Suprapubic skin (tissue), 4 donors: ENCODE measurements around the gene MCAT.

Source experiments
- POLR2A ChIP-seq, 2 donors: fragments of 450-650 bp; IDR thresholded peaks; one replicate each; pipeline ENCODE4 v1.6.1; 2017; ENCODE audit warnings: antibody characterized with exemption in 2 of 2, mild to moderate bottlenecking in 2 of 2, moderate library complexity in 2 of 2
- POLR2AphosphoS5 ChIP-seq, 3 donors: sonication (generic); formaldehyde crosslinking; IDR thresholded peaks; one replicate each; pipeline ENCODE4 v1.6.1; 2017; ENCODE audit warnings: antibody characterized with exemption in 3 of 3
- TF ChIP-seq, protein P1 (sequence below), 2 donors: fragments of 200-600 bp in 1 of 2; fragments of 450-650 bp in 1 of 2; sonication (generic) in 1 of 2; IDR thresholded peaks; one replicate each; pipeline ENCODE4 v1.5.1; 2016 to 2019; ENCODE audit warnings: antibody characterized with exemption in 2 of 2, mild to moderate bottlenecking in 1 of 2, moderate library complexity in 1 of 2

DNA sequence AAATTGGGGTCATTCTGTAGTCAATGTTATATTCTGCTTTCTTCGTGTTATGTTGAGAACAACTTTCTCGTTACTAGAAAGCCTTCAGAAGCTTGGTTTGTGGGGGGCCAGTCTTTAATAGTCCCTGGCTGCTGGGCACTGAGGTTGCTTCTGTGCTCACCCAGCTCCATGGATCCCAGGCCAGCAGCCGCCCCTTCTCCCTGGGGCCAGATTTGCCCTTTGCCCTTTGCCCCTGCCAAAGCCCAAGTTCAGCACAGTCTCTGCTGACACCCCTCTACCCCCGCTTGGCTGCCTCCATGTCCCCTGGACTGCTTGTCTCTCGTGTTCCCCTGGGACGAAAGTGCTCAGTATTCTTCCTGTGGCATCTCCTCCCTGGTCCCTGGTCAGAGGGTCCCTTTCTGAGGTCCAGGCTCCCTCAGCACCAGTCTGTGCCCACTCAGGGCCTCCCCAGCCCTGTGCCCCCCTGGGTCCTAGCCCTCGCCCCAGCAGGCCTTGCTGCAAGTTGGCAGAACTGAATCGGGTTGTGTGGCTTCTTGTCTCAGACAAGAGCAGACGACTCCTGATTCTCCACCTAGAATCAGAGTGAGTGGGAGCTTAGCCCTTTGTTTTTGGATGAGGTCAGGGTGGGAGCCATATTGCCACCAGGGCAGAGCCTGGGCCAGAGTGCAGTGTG is 14.8 kb upstream of the MCAT start:
- TF ChIP-seq, protein P1, sequence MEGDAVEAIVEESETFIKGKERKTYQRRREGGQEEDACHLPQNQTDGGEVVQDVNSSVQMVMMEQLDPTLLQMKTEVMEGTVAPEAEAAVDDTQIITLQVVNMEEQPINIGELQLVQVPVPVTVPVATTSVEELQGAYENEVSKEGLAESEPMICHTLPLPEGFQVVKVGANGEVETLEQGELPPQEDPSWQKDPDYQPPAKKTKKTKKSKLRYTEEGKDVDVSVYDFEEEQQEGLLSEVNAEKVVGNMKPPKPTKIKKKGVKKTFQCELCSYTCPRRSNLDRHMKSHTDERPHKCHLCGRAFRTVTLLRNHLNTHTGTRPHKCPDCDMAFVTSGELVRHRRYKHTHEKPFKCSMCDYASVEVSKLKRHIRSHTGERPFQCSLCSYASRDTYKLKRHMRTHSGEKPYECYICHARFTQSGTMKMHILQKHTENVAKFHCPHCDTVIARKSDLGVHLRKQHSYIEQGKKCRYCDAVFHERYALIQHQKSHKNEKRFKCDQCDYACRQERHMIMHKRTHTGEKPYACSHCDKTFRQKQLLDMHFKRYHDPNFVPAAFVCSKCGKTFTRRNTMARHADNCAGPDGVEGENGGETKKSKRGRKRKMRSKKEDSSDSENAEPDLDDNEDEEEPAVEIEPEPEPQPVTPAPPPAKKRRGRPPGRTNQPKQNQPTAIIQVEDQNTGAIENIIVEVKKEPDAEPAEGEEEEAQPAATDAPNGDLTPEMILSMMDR (IDR thresholded peaks at IDR 0.05): no peak
- TF ChIP-seq POLR2AphosphoS5 (IDR thresholded peaks at IDR 0.05): no peak
- no peak for TF ChIP-seq POLR2A (IDR thresholded peaks at IDR 0.05)
